HG02884 (cell line): ENCODE measurements around the gene SNX14.
A peak's percentile ranks its signal among the peaks of the same experiment; 100 is the strongest.

Source experiments
- ATAC-seq: cut with Tn5 transposase; IDR thresholded peaks from one replicate; pipeline ENCODE4 v1.9.1; 2021; ENCODE audit warnings: mild to moderate bottlenecking, moderate library complexity; ENCODE audit not compliant: unreplicated experiment

SNX14 gene

GRCh38 chr6:85506441-85507093 lies 87.1 kb downstream of the SNX14 start:
- peak; percentile 70 for ATAC-seq

- ATAC-seq: no peak
Observed at GRCh38 chr6:85498596-85499258, 94.9 kb downstream of the SNX14 start.

DNA sequence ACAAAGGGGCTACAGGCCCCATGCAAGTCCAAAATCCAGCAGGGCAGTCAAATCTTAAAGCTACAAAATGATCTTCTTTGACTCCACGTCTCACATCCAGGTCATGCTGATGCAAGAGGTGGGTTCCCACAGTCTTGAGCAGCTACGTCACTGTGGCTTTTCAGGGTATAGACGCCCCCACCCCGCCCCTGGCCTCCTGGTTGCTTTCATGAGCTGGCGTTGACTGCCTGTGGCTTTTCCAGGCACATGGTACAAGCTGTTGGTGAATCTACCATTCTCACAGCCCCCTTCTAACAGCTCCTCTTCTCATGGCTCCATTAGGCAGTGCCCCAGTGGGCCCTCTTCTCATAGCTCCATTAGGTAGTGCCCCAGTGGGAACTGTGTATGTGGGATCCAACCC lies 96.8 kb downstream of the SNX14 start:
- ATAC-seq: no peak

DNA sequence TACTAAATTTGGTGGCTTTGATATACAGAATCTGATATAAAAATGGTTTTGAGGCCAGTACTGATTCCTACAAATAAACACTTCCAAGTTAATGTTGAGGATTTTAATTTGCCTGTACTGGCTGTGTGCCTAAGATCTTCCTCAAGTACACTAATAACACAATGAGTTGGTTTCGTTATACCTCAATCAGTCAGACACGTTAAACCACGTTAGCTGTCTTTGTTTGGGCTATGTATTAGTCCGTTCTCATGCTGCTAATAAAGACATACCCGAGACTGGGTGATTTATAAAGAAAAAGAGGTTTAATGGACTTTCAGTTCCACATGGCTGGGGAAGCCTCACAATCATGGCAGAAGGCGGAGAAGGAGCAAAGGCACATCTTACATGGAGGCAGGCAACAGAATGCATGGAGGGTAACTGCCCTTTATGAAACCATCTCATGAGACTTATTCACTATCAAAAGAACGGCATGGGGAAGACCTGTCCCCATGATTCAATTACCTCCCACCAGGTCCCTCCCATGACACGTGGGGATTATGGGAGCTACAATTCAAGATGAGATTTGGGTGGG lies 97.6 kb downstream of the SNX14 start:
- ATAC-seq: no peak

DNA sequence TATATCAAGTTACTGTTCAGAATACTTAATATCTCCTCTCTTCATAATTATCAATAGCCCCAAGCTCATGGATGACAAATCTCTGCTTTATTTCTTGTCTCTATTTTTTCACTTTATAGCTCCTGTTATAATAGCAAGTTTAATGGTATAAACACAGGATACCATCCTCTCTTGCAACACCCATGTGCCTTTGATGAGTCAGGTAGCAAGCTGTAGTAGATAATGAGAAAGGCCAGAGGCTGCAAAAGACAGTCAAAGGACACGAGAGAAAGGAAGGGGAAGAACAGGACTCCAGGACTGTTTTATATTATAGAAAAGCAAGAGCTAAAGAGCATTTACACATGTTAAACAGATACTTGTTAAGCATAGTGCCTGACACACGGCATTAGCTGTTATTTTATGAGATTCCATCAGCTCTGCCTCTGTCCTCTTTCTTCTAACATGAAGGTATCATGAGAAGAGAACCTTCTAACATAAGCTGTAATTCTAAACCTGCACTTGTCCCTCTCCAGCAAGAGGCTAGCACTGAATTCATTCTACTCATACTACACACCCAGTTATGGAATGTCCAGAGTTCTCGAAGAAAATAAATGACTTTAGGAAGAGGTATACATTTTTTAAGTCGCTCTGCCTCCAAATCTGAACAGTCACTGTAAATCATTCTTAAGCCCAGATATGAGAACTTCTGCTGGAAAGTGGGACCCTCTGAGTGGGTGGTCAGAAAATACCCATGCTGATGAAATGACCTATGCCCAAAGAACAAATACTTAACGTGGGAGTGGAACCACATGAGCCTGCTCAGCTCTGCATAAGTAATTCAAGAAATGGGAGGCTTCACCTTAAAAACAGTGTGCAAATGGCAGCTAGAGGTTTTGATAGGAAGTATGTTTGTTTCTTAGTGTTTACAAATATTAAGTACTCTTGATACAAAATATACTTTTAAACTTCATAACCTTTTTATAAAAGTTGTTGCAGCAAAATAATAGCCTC lies 98.8 kb downstream of the SNX14 start:
- no peak for ATAC-seq

DNA sequence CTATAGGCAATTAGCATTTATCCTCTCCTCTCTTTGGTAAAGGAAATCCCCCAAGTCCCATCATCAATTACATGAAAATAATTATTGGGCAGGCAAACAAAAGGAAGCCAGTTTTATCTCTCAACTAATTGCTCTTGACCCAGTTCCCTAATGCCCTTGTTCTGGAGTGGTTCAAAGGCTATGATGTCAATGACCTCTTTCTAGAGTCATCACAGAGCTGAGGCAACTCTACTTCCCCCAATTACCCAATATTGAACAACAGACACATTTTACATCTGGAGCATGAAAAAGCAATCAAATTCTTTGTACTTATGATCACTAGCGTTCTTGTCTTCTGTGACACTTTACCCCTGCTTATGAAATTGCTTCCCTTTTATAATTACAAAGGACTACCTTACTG lies 100.3 kb downstream of the SNX14 start:
- ATAC-seq: no peak

- ATAC-seq: no peak
Observed at GRCh38 chr6:85490516-85491248, 103.0 kb downstream of the SNX14 start.

DNA sequence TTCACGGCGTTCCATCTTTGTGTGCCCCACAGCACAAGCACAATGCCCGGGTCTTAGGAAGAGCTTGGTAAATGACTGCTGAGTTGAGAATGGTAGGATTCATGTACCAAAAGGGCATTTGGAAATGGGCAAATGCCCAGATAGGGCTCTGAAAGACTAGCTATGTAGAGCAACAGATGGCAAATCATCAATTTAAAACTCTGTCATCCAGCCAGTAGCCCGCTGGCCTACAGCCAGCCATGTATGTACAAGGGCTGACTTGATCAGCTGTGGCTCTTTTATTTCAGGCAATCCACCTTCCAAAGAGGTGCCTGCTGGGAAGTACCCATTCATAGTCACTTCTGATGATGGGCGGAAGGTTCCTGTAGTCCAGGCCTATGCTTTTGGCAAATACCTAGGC lies 108.7 kb downstream of the SNX14 start:
- no peak for ATAC-seq

- ATAC-seq: no peak
Observed at GRCh38 chr6:85483846-85484245, 109.8 kb downstream of the SNX14 start.

DNA sequence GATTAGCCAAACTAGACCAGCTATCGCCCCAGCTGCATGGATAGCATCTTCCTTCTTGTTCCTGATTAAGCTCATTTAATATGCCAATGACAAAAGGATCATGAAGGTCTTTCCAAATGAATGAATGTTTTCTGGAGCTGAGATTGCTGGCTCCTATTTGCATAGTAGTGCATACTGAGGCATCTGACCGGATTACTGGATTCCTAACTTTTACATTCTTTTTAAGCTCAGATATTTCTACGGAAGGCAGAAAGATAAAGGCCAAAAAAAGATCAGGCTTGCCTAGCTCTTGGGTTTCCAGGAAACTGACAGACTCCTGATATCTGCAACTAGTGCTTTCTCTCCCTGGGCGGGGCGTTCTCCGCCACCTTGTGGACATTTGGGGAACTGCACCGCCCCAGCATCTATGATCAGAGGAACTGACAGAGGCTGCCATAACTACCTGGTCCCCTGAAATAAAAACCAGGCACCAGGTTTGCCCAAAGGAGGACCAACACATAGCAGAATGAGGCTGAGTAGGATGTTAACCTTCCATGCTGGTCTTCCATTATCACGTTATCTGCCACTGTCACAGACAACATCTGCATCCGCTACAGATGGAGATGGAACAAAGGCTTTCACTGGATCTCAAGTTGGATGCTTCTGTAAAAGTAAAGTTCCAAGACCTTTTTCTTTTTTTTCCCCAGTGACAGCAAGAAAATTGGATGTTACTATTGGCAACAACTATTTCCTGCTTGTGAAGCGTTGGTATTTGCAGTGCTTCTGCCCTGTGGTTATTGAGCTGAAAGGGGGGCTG lies 110.6 kb downstream of the SNX14 start:
- ATAC-seq: peak; percentile 92

GRCh38 chr6:85482206-85482904 lies 111.3 kb downstream of the SNX14 start:
- ATAC-seq: no peak

DNA sequence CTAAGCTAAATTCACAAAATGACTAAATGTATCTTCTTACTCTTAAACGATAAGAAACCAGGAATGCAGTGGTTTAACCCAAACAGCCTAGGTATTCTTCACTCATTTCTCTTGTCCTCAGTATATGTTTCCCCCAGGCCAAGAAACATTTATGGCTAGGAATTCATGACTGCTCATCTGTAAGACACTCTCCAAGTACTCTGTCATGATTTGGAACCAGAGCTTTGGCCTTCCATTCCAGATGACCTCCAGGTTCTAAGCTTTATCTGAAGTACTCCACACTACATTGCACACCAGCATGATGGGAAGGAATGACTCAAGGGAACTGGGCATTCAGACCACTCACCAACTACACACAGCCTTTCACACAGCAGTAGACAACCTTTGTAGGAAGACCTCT lies 114.5 kb downstream of the SNX14 start:
- ATAC-seq: no peak

- ATAC-seq: no peak
Observed at GRCh38 chr6:85476532-85476931, 117.1 kb downstream of the SNX14 start.

GRCh38 chr6:85473748-85474147 lies 119.9 kb downstream of the SNX14 start:
- no peak for ATAC-seq

GRCh38 chr6:85472744-85473143 lies 120.9 kb downstream of the SNX14 start:
- ATAC-seq: no peak

- no peak for ATAC-seq
Observed at GRCh38 chr6:85470023-85470410, 123.6 kb downstream of the SNX14 start.

- no peak for ATAC-seq
Observed at GRCh38 chr6:85469276-85470022, 124.2 kb downstream of the SNX14 start.

- no peak for ATAC-seq
Observed at GRCh38 chr6:85468326-85468725, 125.3 kb downstream of the SNX14 start.
